ENCODE results near the gene HHAT. TPM values are rescaled to one million over a fixed set of nuclear protein-coding genes. Genes with fewer than 3 reads are reported as not detected.
A peak's percentile ranks its signal among the peaks of the same experiment; 100 is the strongest.

Gene HHAT
- polyA plus RNA-seq, 2 of the 4 experiments (the other 2 are of a cell fraction), result 3.8 to 4.5 TPM

GRCh38 chr1:210456731-210457255 is 128.1 kb downstream of the HHAT start (continued):
- no peak for TF ChIP-seq EHMT2 (IDR thresholded peaks at IDR 0.05; ENCODE audit: low read depth)

GRCh38 chr1:210457568-210457967 is 128.9 kb downstream of the HHAT start:
- no peak for TF ChIP-seq TP53 (CRISPR knock-in tag; IDR thresholded peaks at IDR 0.05)
- TF ChIP-seq FOSB (CRISPR knock-in tag; IDR thresholded peaks at IDR 0.05), result no peak
- DNase-seq (ENCODE audit: low read depth in 1 of 2, low spot score in 1 of 2) (no peak), ATAC-seq (no peak), FAIRE-seq (no peak)
- WGBS (ENCODE audit: missing lambda C conversion rate), result 47% methylated on average over 4 of the region's 4 CpGs
- no peaks in the 10 kb centered on the region for H3K4me1 ChIP-seq
- H3K27ac ChIP-seq, result no peak overlapping the region
- POLR2A ChIA-PET, result no interaction called here
- no peak overlapping the region for H3K4me2 ChIP-seq
- no peak overlapping the region for H3K4me3 ChIP-seq
- CTCF ChIA-PET, result interaction anchor here (0.6 to 4.5 kb wide), 5 partner anchors 9 to 678 kb away, joined by 3 to 33 read pairs (median 4); partner anchors contain the start of gene KCNH1
- H3K9me3 ChIP-seq, result no peaks in the 10 kb centered on the region

- no peak overlapping the region for H3K27ac ChIP-seq
- ChIA-PET POLR2A (no interaction called here), CTCF (no interaction called here)
- H3K4me1 ChIP-seq, result no peaks in the 10 kb centered on the region
- H3K4me2 ChIP-seq, result no peak overlapping the region
- no peak for TF ChIP-seq ESRRA (IDR thresholded peaks at IDR 0.05; ENCODE audit: borderline replicate concordance, low read length)
- no peak for TF ChIP-seq POLR2AphosphoS2 (conservative IDR thresholded peaks at IDR 0.05; ENCODE audit: low read length)
- TF ChIP-seq SREBF2 (IDR thresholded peaks at IDR 0.05), result no peak
- no peak for TF ChIP-seq ZNF302 (CRISPR knock-in tag; IDR thresholded peaks at IDR 0.05)
- TF ChIP-seq KDM5A (IDR thresholded peaks at IDR 0.05), result no peak
- no peak for TF ChIP-seq HMGXB4 (CRISPR knock-in tag; IDR thresholded peaks at IDR 0.05; ENCODE audit: borderline replicate concordance)
- TF ChIP-seq HDAC2 (IDR thresholded peaks at IDR 0.05), result no peak
- no peak for TF ChIP-seq E2F6 (IDR thresholded peaks at IDR 0.05; ENCODE audit: borderline replicate concordance, low read depth)
- no peak for TF ChIP-seq RNF2 (IDR thresholded peaks at IDR 0.05; ENCODE audit: borderline replicate concordance, low read depth)
- no peak for TF ChIP-seq CTCF (IDR thresholded peaks at IDR 0.05)
- no peak for TF ChIP-seq CHD4 (IDR thresholded peaks at IDR 0.05; ENCODE audit: borderline replicate concordance)
- TF ChIP-seq JUN (IDR thresholded peaks at IDR 0.05), result no peak
- no peak for TF ChIP-seq PBX3 (IDR thresholded peaks at IDR 0.05)
- TF ChIP-seq JUNB (IDR thresholded peaks at IDR 0.05), result no peak
- no peak for TF ChIP-seq EP300 (IDR thresholded peaks at IDR 0.05)
- TF ChIP-seq NPAS2 (CRISPR knock-in tag; IDR thresholded peaks at IDR 0.05; ENCODE audit: borderline replicate concordance), result no peak
- TF ChIP-seq FOSB (CRISPR knock-in tag; IDR thresholded peaks at IDR 0.05), result no peak
- DNase-seq (ENCODE audit: low read depth in 1 of 2, low spot score in 1 of 2), result peak in 1 of 2 experiments; percentile 5
- no peaks in the 10 kb centered on the region for H3K9me3 ChIP-seq
- FAIRE-seq, result no peak
- ATAC-seq, result peak; percentile 19 to 47; a peak in 3 of 6 replicates
- no peak overlapping the region for H3K4me3 ChIP-seq
- WGBS (ENCODE audit: missing lambda C conversion rate), result 71% methylated on average over 11 of the region's 11 CpGs
Observed at GRCh38 chr1:210464519-210465039, 135.9 kb downstream of the HHAT start.
